GM23338 (cell line): ENCODE data around the gene KCTD18.

Experiments
- CREB1 ChIP-seq: fragments of 250-450 bp; sonication (Bioruptor Pico); IDR thresholded peaks from 2 replicates; pipeline ENCODE4 v1.5.0; 2020; ENCODE audit warnings: low read depth, mild to moderate bottlenecking, moderate library complexity
- ETS1 ChIP-seq: IDR thresholded peaks from 2 replicates; pipeline ENCODE4 v1.6.1; 2016; ENCODE audit warnings: antibody characterized with exemption
- EZH2 ChIP-seq: fragments of 200-600 bp; sonication (generic); IDR thresholded peaks from one replicate; pipeline ENCODE4 v1.8.0; 2017; ENCODE audit warnings: antibody characterized with exemption, mild to moderate bottlenecking, low read depth; ENCODE audit not compliant: unreplicated experiment
- EZH2phosphoT487 ChIP-seq: fragments of 200-600 bp; sonication (generic); IDR thresholded peaks from one replicate; pipeline ENCODE4 v1.8.1; 2018; ENCODE audit warnings: antibody characterized with exemption; ENCODE audit not compliant: unreplicated experiment
- JUNB ChIP-seq: IDR thresholded peaks from one replicate; pipeline ENCODE4 v1.6.1; 2016; ENCODE audit warnings: antibody characterized with exemption; ENCODE audit not compliant: unreplicated experiment
- POLR2AphosphoS5 ChIP-seq: IDR thresholded peaks from 2 replicates; pipeline ENCODE4 v1.6.1; 2016; ENCODE audit warnings: antibody characterized with exemption, low read depth
- STAT1 ChIP-seq: IDR thresholded peaks from one replicate; pipeline ENCODE4 v1.6.1; 2016; ENCODE audit warnings: antibody characterized with exemption; ENCODE audit not compliant: unreplicated experiment
- ZNF331 ChIP-seq: fragments of 250-450 bp; sonication (Bioruptor Pico); IDR thresholded peaks from 2 replicates; pipeline ENCODE4 v1.5.0; 2020; ENCODE audit warnings: low read depth, mild to moderate bottlenecking, moderate library complexity
- ZNF462 ChIP-seq: fragments of 250-450 bp; sonication (Bioruptor Pico); IDR thresholded peaks from 2 replicates; pipeline ENCODE4 v1.5.0; 2020; ENCODE audit warnings: mild to moderate bottlenecking, moderate library complexity
- TF ChIP-seq, protein P1 (sequence below), 2 experiments: fragments of 200-600 bp in 1 of 2; sonication (generic) in 1 of 2; conservative IDR thresholded peaks; 2 replicates each; pipeline versions ENCODE4 v1.5.1 to v1.6.1; 2016 to 2017; ENCODE audit warnings: antibody characterized with exemption in 2 of 2, low read depth in 2 of 2, mild to moderate bottlenecking in 2 of 2, moderate library complexity in 1 of 2
- TF ChIP-seq, protein P2 (sequence below): IDR thresholded peaks from one replicate; pipeline ENCODE4 v1.6.1; 2018; ENCODE audit warnings: antibody characterized with exemption; ENCODE audit not compliant: unreplicated experiment

DNA sequence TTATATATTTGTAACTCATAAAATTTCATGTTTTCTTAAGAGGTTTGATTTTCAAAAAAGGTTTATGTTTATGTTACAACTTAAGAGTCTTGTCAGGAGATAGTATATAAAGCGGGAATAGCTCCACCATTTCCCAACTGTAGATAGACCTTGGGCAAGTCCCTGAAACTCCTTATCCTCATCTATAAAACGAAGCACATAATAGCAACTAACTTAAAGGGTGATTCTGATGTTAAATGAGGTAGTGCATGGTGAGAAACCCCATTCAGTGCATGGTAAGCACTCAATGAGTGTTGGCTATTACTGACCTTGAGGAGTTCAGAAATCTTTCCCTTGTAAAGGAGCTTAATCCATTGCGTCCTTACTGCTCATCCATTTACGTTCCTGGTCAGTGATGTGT is 34.1 kb downstream of the KCTD18 start:
- TF ChIP-seq EZH2phosphoT487: no peak
- TF ChIP-seq, protein P1, sequence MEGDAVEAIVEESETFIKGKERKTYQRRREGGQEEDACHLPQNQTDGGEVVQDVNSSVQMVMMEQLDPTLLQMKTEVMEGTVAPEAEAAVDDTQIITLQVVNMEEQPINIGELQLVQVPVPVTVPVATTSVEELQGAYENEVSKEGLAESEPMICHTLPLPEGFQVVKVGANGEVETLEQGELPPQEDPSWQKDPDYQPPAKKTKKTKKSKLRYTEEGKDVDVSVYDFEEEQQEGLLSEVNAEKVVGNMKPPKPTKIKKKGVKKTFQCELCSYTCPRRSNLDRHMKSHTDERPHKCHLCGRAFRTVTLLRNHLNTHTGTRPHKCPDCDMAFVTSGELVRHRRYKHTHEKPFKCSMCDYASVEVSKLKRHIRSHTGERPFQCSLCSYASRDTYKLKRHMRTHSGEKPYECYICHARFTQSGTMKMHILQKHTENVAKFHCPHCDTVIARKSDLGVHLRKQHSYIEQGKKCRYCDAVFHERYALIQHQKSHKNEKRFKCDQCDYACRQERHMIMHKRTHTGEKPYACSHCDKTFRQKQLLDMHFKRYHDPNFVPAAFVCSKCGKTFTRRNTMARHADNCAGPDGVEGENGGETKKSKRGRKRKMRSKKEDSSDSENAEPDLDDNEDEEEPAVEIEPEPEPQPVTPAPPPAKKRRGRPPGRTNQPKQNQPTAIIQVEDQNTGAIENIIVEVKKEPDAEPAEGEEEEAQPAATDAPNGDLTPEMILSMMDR (conservative IDR thresholded peaks at IDR 0.05; ENCODE audit: low read depth in 2 of 2): no peak
- TF ChIP-seq EZH2: no peak
- TF ChIP-seq ZNF331 (CRISPR knock-in tag): no peak
- TF ChIP-seq CREB1 (CRISPR knock-in tag): no peak
- TF ChIP-seq ETS1: no peak
- TF ChIP-seq POLR2AphosphoS5: no peak
- TF ChIP-seq JUNB: no peak
- no peak for TF ChIP-seq ZNF462
- TF ChIP-seq, protein P2, sequence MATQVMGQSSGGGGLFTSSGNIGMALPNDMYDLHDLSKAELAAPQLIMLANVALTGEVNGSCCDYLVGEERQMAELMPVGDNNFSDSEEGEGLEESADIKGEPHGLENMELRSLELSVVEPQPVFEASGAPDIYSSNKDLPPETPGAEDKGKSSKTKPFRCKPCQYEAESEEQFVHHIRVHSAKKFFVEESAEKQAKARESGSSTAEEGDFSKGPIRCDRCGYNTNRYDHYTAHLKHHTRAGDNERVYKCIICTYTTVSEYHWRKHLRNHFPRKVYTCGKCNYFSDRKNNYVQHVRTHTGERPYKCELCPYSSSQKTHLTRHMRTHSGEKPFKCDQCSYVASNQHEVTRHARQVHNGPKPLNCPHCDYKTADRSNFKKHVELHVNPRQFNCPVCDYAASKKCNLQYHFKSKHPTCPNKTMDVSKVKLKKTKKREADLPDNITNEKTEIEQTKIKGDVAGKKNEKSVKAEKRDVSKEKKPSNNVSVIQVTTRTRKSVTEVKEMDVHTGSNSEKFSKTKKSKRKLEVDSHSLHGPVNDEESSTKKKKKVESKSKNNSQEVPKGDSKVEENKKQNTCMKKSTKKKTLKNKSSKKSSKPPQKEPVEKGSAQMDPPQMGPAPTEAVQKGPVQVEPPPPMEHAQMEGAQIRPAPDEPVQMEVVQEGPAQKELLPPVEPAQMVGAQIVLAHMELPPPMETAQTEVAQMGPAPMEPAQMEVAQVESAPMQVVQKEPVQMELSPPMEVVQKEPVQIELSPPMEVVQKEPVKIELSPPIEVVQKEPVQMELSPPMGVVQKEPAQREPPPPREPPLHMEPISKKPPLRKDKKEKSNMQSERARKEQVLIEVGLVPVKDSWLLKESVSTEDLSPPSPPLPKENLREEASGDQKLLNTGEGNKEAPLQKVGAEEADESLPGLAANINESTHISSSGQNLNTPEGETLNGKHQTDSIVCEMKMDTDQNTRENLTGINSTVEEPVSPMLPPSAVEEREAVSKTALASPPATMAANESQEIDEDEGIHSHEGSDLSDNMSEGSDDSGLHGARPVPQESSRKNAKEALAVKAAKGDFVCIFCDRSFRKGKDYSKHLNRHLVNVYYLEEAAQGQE: no peak
- no peak for TF ChIP-seq STAT1
